Spleen (tissue), 7 donors: ENCODE results near the gene NPC1.

Experiments used
- POLR2A ChIP-seq, 3 donors: fragments of 450-650 bp; IDR thresholded peaks; one replicate each; pipeline ENCODE4 v1.5.1; 2017; ENCODE audit warnings: antibody characterized with exemption in 3 of 3, mild to moderate bottlenecking in 1 of 3
- POLR2AphosphoS5 ChIP-seq, 3 donors: sonication (generic); formaldehyde crosslinking; IDR thresholded peaks; one replicate each; pipeline ENCODE4 v1.5.1; 2017; ENCODE audit warnings: antibody characterized with exemption in 3 of 3
- TF ChIP-seq, protein P1 (sequence below), 11 experiments: fragments of 200-600 bp in 7 of 11; fragments of 450-650 bp in 4 of 11; sonication (generic) in 4 of 11; IDR thresholded peaks in 8 of 11; conservative IDR thresholded peaks in 3 of 11; 1 replicate in 7 of 11; 2 replicates in 4 of 11; pipeline versions ENCODE4 v1.4.0 to v1.8.0; 2016 to 2021; ENCODE audit warnings: antibody characterized with exemption in 11 of 11, inconsistent platforms in 4 of 11, mild to moderate bottlenecking in 1 of 11
- donor health status: DM: no; HTN: no; CAD: no; lungs with moderate emphysema.
- donor health status: DM: no; HTN: no; CAD: no.
- donor health status: DM: no; HTN: no; CAD: no.

GRCh38 chr18:23616258-23616657, 30.0 kb upstream of the NPC1 start:
- TF ChIP-seq, protein P1, sequence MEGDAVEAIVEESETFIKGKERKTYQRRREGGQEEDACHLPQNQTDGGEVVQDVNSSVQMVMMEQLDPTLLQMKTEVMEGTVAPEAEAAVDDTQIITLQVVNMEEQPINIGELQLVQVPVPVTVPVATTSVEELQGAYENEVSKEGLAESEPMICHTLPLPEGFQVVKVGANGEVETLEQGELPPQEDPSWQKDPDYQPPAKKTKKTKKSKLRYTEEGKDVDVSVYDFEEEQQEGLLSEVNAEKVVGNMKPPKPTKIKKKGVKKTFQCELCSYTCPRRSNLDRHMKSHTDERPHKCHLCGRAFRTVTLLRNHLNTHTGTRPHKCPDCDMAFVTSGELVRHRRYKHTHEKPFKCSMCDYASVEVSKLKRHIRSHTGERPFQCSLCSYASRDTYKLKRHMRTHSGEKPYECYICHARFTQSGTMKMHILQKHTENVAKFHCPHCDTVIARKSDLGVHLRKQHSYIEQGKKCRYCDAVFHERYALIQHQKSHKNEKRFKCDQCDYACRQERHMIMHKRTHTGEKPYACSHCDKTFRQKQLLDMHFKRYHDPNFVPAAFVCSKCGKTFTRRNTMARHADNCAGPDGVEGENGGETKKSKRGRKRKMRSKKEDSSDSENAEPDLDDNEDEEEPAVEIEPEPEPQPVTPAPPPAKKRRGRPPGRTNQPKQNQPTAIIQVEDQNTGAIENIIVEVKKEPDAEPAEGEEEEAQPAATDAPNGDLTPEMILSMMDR (IDR thresholded peaks at IDR 0.05 in 8 of 11, conservative IDR thresholded peaks at IDR 0.05 in 3 of 11), result no peak
- TF ChIP-seq POLR2A (IDR thresholded peaks at IDR 0.05) (no peak), POLR2AphosphoS5 (IDR thresholded peaks at IDR 0.05) (no peak)
